ENCODE measurements around the gene SSTR5.

Gene SSTR5

DNA sequence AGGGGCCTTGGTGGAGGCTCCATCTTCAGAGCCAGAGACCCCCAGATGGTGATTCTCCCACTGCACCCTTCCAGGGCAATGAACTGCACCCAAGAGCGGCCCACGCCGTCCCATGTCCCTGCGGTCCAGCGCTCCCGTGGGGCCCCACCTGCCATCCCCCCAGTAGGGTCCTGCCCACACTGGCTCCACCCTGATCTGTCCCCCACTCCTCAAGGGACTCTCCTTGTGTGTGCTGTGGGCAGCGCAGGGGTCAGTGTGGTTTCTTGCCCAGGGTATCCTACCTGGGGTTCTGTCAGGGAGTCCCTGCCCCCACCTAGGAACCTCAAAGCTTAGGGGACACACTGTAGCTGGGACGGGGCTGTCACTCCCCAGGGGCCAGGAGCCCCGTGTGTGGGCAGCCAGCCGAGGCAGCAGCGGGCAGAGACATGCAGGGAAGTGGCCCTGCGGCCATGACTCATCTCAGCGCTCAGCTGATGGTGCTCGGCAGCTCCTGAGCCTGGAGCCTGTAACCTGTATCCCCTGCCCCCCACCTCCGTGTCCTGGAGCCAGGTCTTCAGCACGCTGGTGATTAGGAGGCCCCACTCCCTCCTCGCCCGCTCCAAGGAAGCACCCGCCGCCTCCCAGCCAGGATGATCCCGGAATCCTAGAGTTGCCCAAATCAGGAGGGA is 35.7 kb upstream of the SSTR5 start:
- no peak overlapping the region for H3K18ac ChIP-seq (ENCODE audit: low read depth in 1 of 2, low read length in 2 of 2)
- H3K9ac ChIP-seq (ENCODE audit: low read length) = no peak overlapping the region
- H3K27me3 ChIP-seq (ENCODE audit: control insufficient read depth in 1 of 2, insufficient read depth in 1 of 2, low read length in 2 of 2) = peaks cover 4 to 43% of the 10 kb centered on the region in 2 experiments
- H3K9me3 ChIP-seq (ENCODE audit: control insufficient read depth, low read length) = peaks cover 16% of the 10 kb centered on the region
- H2BK5ac ChIP-seq (ENCODE audit: low read depth, low read length, poor library complexity, severe bottlenecking) = no peak overlapping the region
- no peak overlapping the region for H2BK120ac ChIP-seq (ENCODE audit: low read depth, low read length)
- no peak overlapping the region for H4K8ac ChIP-seq (ENCODE audit: low read length)
- peak overlapping the region; percentile 13 for H2BK15ac ChIP-seq (ENCODE audit: low read depth, poor library complexity, severe bottlenecking)
- peaks cover 7% of the 10 kb centered on the region for H3K4me1 ChIP-seq (ENCODE audit: control insufficient read depth, insufficient read depth, low read depth, low read length)
- no peak overlapping the region for H4K91ac ChIP-seq (ENCODE audit: low read length)
- H2BK12ac ChIP-seq (ENCODE audit: low read length in 2 of 2) = no peak overlapping the region
- H3K4ac ChIP-seq (ENCODE audit: low read depth in 1 of 2, low read length in 2 of 2) = no peak overlapping the region
- H3K23ac ChIP-seq (ENCODE audit: low read length in 2 of 2) = no peak overlapping the region
- no peaks in the 10 kb centered on the region for H3K79me1 ChIP-seq (replicated peaks; ENCODE audit: low read length, poor library complexity, severe bottlenecking)
- no peak overlapping the region for H3K27ac ChIP-seq (ENCODE audit: low read length, poor library complexity, severe bottlenecking)
- 75% methylated on average over 21 of the region's 21 CpGs for WGBS
- H2AK5ac ChIP-seq (ENCODE audit: low read length, severe bottlenecking) = no peak overlapping the region
- no peak overlapping the region for H3K4me2 ChIP-seq (ENCODE audit: low read length, poor library complexity, severe bottlenecking)
- no peak overlapping the region for H3K14ac ChIP-seq (ENCODE audit: low read length in 2 of 2)
- H2AFZ ChIP-seq (ENCODE audit: low read depth, low read length) = no peak overlapping the region
- H3K36me3 ChIP-seq (ENCODE audit: control insufficient read depth in 1 of 2, insufficient read depth in 2 of 2, low read depth in 1 of 2, low read length in 2 of 2) = no peaks in the 10 kb centered on the region
- H3K4me3 ChIP-seq (ENCODE audit: insufficient read depth in 1 of 2, low read depth in 1 of 2, low read length in 2 of 2) = no peak overlapping the region
- no peak for DNase-seq

DNA sequence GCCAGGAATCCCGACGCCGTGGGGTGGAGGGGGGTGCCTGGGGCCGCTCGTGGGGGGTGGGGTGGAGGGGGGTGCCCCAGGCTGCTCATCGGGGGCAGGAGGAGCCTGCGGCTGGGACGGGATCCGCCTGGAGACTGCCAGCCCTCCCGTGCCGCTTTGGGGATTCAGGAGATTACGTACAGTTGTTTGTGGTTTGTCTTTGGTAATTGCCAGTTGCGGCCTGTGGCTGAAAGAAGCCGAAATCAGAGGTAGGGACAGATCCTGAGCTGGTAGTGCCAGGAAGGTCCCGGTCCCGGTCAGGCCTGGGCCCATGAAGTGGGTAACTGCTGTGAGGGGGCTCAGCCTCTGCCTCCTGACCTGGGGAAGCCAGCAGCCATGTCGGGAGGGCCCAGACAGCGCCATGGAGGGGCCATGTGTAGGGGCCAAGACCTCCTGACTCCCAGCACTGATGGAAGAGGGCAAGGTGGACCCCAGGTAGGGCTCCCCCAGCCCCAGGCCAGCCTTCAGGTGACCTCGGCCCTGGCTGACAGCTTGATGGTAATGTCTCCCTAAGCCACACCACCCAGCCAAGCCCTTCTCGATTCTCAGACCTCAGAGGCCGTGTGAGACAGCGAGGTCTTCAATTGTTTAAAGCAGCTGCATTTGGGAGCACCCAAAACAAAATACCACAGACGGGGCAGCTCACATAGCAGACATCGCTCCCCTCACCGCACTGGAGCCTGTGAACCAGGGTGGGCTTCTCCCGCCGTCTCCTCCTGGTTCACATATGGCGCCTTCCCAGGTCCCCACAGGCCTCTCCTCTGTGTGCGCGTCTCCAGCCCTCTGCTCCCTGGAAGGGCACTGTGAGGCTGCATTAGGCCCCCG is 34.9 kb upstream of the SSTR5 start:
- no peak overlapping the region for H4K91ac ChIP-seq (ENCODE audit: low read length)
- H3K4me3 ChIP-seq (ENCODE audit: insufficient read depth in 1 of 2, low read depth in 1 of 2, low read length in 2 of 2) = no peak overlapping the region
- no peak overlapping the region for H3K27ac ChIP-seq (ENCODE audit: low read length, poor library complexity, severe bottlenecking)
- H4K8ac ChIP-seq (ENCODE audit: low read length) = no peak overlapping the region
- H3K4me2 ChIP-seq (ENCODE audit: low read length, poor library complexity, severe bottlenecking) = no peak overlapping the region
- H3K36me3 ChIP-seq (ENCODE audit: control insufficient read depth in 1 of 2, insufficient read depth in 2 of 2, low read depth in 1 of 2, low read length in 2 of 2) = no peaks in the 10 kb centered on the region
- no peak overlapping the region for H3K9ac ChIP-seq (ENCODE audit: low read length)
- peaks cover 12% of the 10 kb centered on the region for H3K9me3 ChIP-seq (ENCODE audit: control insufficient read depth, low read length)
- no peak overlapping the region for H3K18ac ChIP-seq (ENCODE audit: low read depth in 1 of 2, low read length in 2 of 2)
- no peak overlapping the region for H3K14ac ChIP-seq (ENCODE audit: low read length in 2 of 2)
- no peak overlapping the region for H2BK12ac ChIP-seq (ENCODE audit: low read length in 2 of 2)
- H2AFZ ChIP-seq (ENCODE audit: low read depth, low read length) = no peak overlapping the region
- H2AK5ac ChIP-seq (ENCODE audit: low read length, severe bottlenecking) = no peak overlapping the region
- WGBS = 75% methylated on average over 31 of the region's 31 CpGs
- peaks cover 7% of the 10 kb centered on the region for H3K4me1 ChIP-seq (ENCODE audit: control insufficient read depth, insufficient read depth, low read depth, low read length)
- H2BK5ac ChIP-seq (ENCODE audit: low read depth, low read length, poor library complexity, severe bottlenecking) = no peak overlapping the region
- no peak for DNase-seq
- no peak overlapping the region for H2BK120ac ChIP-seq (ENCODE audit: low read depth, low read length)
- H3K27me3 ChIP-seq (ENCODE audit: control insufficient read depth in 1 of 2, insufficient read depth in 1 of 2, low read length in 2 of 2) = peaks cover 4 to 43% of the 10 kb centered on the region in 2 experiments
- no peaks in the 10 kb centered on the region for H3K79me1 ChIP-seq (replicated peaks; ENCODE audit: low read length, poor library complexity, severe bottlenecking)
- H3K4ac ChIP-seq (ENCODE audit: low read depth in 1 of 2, low read length in 2 of 2) = no peak overlapping the region
- peak overlapping the region; percentile 13 for H2BK15ac ChIP-seq (ENCODE audit: low read depth, poor library complexity, severe bottlenecking)
- H3K23ac ChIP-seq (ENCODE audit: low read length in 2 of 2) = no peak overlapping the region

DNA sequence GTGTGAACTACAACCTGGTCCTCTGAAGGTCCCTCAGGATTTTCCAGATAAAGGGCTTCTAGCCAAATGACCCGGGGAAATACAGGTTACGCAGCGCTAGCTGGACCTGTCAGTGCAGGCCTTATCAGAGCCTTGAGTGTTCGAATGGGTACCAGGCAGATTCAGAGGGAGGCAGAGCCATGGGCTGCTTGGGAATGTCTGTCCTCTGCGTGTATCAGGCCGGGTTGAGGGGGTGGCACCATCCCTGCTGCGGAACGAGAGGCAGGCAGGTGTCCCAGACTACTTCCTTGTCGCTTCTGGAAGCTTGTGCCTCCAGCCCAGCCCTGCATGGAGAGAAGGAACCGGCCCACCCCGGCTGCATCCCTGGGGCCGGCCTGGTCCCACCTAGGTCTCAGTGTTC is 33.6 kb upstream of the SSTR5 start:
- no peaks in the 10 kb centered on the region for H3K79me1 ChIP-seq (replicated peaks; ENCODE audit: low read length, poor library complexity, severe bottlenecking)
- 86% methylated on average over 12 of the region's 12 CpGs for WGBS
- no peak overlapping the region for H3K4me2 ChIP-seq (ENCODE audit: low read length, poor library complexity, severe bottlenecking)

DNA sequence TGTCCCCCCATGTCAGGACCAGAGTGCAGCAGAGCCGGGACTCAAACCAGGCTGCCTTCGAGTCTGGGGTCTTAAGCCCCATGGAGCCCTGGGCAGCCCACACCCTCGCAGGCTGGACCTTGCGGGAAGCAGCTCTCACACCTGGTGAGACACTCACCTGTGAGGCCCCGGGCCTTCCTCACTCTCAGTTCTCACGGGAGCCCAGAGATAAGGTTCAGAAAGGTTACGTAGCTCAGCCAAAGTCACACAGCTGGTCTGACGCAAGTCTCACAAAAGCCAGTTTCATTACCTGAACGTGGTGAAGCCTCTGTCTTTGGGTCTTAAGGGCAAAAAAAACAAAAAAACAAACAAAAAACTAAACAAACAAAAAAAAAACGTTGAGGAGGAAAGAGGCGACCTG is 32.8 kb upstream of the SSTR5 start:
- no peak overlapping the region for H3K27ac ChIP-seq (ENCODE audit: low read length, poor library complexity, severe bottlenecking)
- peaks cover 7% of the 10 kb centered on the region for H3K4me1 ChIP-seq (ENCODE audit: control insufficient read depth, insufficient read depth, low read depth, low read length)
- 80% methylated on average over 11 of the region's 11 CpGs for WGBS
- no peak overlapping the region for H2AFZ ChIP-seq (ENCODE audit: low read depth, low read length)
- H4K91ac ChIP-seq (ENCODE audit: low read length) = no peak overlapping the region
- H2AK5ac ChIP-seq (ENCODE audit: low read length, severe bottlenecking) = no peak overlapping the region
- no peak overlapping the region for H3K4me3 ChIP-seq (ENCODE audit: insufficient read depth in 1 of 2, low read depth in 1 of 2, low read length in 2 of 2)
- no peak overlapping the region for H3K9ac ChIP-seq (ENCODE audit: low read length)
- H3K27me3 ChIP-seq (ENCODE audit: control insufficient read depth in 1 of 2, insufficient read depth in 1 of 2, low read length in 2 of 2) = peaks cover 4 to 55% of the 10 kb centered on the region in 2 experiments
- H4K8ac ChIP-seq (ENCODE audit: low read length) = no peak overlapping the region
- H3K4ac ChIP-seq (ENCODE audit: low read depth in 1 of 2, low read length in 2 of 2) = no peak overlapping the region
- H2BK15ac ChIP-seq (ENCODE audit: low read depth, poor library complexity, severe bottlenecking) = no peak overlapping the region
- no peak overlapping the region for H2BK12ac ChIP-seq (ENCODE audit: low read length in 2 of 2)
- no peaks in the 10 kb centered on the region for H3K9me3 ChIP-seq (ENCODE audit: control insufficient read depth, low read length)
- DNase-seq = no peak
- no peak overlapping the region for H2BK5ac ChIP-seq (ENCODE audit: low read depth, low read length, poor library complexity, severe bottlenecking)
- H3K4me2 ChIP-seq (ENCODE audit: low read length, poor library complexity, severe bottlenecking) = no peak overlapping the region
- H3K36me3 ChIP-seq (ENCODE audit: control insufficient read depth in 1 of 2, insufficient read depth in 2 of 2, low read depth in 1 of 2, low read length in 2 of 2) = no peaks in the 10 kb centered on the region
- H3K14ac ChIP-seq (ENCODE audit: low read length in 2 of 2) = no peak overlapping the region
- H3K23ac ChIP-seq (ENCODE audit: low read length in 2 of 2) = no peak overlapping the region
- no peak overlapping the region for H2BK120ac ChIP-seq (ENCODE audit: low read depth, low read length)
- no peaks in the 10 kb centered on the region for H3K79me1 ChIP-seq (replicated peaks; ENCODE audit: low read length, poor library complexity, severe bottlenecking)
- no peak overlapping the region for H3K18ac ChIP-seq (ENCODE audit: low read depth in 1 of 2, low read length in 2 of 2)

More for the DNA sequence above, 33.6 kb upstream of the SSTR5 start:
- H3K27me3 ChIP-seq (ENCODE audit: control insufficient read depth in 1 of 2, insufficient read depth in 1 of 2, low read length in 2 of 2) = peaks cover 4 to 49% of the 10 kb centered on the region in 2 experiments
- H2BK12ac ChIP-seq (ENCODE audit: low read length in 2 of 2) = no peak overlapping the region
- H2AFZ ChIP-seq (ENCODE audit: low read depth, low read length) = no peak overlapping the region
- H2AK5ac ChIP-seq (ENCODE audit: low read length, severe bottlenecking) = no peak overlapping the region
- no peak overlapping the region for H3K9ac ChIP-seq (ENCODE audit: low read length)
- no peaks in the 10 kb centered on the region for H3K9me3 ChIP-seq (ENCODE audit: control insufficient read depth, low read length)
- H3K27ac ChIP-seq (ENCODE audit: low read length, poor library complexity, severe bottlenecking) = no peak overlapping the region
- DNase-seq = no peak
- H3K4me3 ChIP-seq (ENCODE audit: insufficient read depth in 1 of 2, low read depth in 1 of 2, low read length in 2 of 2) = no peak overlapping the region
- H3K18ac ChIP-seq (ENCODE audit: low read depth in 1 of 2, low read length in 2 of 2) = no peak overlapping the region
- no peak overlapping the region for H4K8ac ChIP-seq (ENCODE audit: low read length)
- peaks cover 7% of the 10 kb centered on the region for H3K4me1 ChIP-seq (ENCODE audit: control insufficient read depth, insufficient read depth, low read depth, low read length)
- no peak overlapping the region for H4K91ac ChIP-seq (ENCODE audit: low read length)
- H3K23ac ChIP-seq (ENCODE audit: low read length in 2 of 2) = no peak overlapping the region
- no peak overlapping the region for H2BK5ac ChIP-seq (ENCODE audit: low read depth, low read length, poor library complexity, severe bottlenecking)
- H3K14ac ChIP-seq (ENCODE audit: low read length in 2 of 2) = no peak overlapping the region
- H2BK15ac ChIP-seq (ENCODE audit: low read depth, poor library complexity, severe bottlenecking) = no peak overlapping the region
- H3K4ac ChIP-seq (ENCODE audit: low read depth in 1 of 2, low read length in 2 of 2) = no peak overlapping the region
- no peaks in the 10 kb centered on the region for H3K36me3 ChIP-seq (ENCODE audit: control insufficient read depth in 1 of 2, insufficient read depth in 2 of 2, low read depth in 1 of 2, low read length in 2 of 2)
- H2BK120ac ChIP-seq (ENCODE audit: low read depth, low read length) = no peak overlapping the region
